SK-N-SH treated with all-trans-retinoic acid at 6 μM for 48 hours (cell line): ENCODE results near the gene SUGCT.
A peak's percentile ranks its signal among the peaks of the same experiment; 100 is the strongest.

Source experiments
- ATAC-seq: fragments of 200-7000 bp; cut with Tn5 transposase; 3 replicates; pipeline ENCODE4 v1.9.1; 2020; ENCODE audit warnings: mild to moderate bottlenecking, moderate library complexity
- BACH2 ChIP-seq: fragments of 250-450 bp; sonication (Bioruptor Pico); IDR thresholded peaks from 2 replicates; pipeline ENCODE4 v1.9.0; 2021; ENCODE audit warnings: mild to moderate bottlenecking, borderline replicate concordance
- CREB5 ChIP-seq: fragments of 250-450 bp; sonication (Bioruptor Pico); IDR thresholded peaks from 2 replicates; pipeline ENCODE4 v1.5.1; 2020; ENCODE audit warnings: low read depth, mild to moderate bottlenecking, moderate library complexity
- CSDC2 ChIP-seq: fragments of 250-450 bp; sonication (Bioruptor Pico); IDR thresholded peaks from 2 replicates; pipeline ENCODE4 v1.5.0; 2020; ENCODE audit warnings: mild to moderate bottlenecking, moderate library complexity
- CSRNP3 ChIP-seq: fragments of 250-450 bp; sonication (Bioruptor Pico); IDR thresholded peaks from 2 replicates; pipeline ENCODE4 v1.5.1; 2021; ENCODE audit warnings: mild to moderate bottlenecking, moderate library complexity
- ESRRG ChIP-seq: fragments of 250-450 bp; sonication (Bioruptor Pico); IDR thresholded peaks from 2 replicates; pipeline ENCODE4 v1.6.1; 2021; ENCODE audit warnings: mild to moderate bottlenecking
- ISL1 ChIP-seq: fragments of 250-450 bp; sonication (Bioruptor Pico); IDR thresholded peaks from 2 replicates; pipeline ENCODE4 v2.1.2; 2022; ENCODE audit warnings: mild to moderate bottlenecking, moderate library complexity
- OSR1 ChIP-seq: fragments of 250-450 bp; sonication (Bioruptor Pico); IDR thresholded peaks from 2 replicates; pipeline ENCODE4 v1.8.0; 2022; ENCODE audit warnings: moderate library complexity, mild to moderate bottlenecking, inconsistent platforms
- PATZ1 ChIP-seq: fragments of 250-450 bp; sonication (Bioruptor Pico); IDR thresholded peaks from 2 replicates; pipeline ENCODE4 v1.8.0; 2020; ENCODE audit warnings: mild to moderate bottlenecking, moderate library complexity, borderline replicate concordance
- POU6F1 ChIP-seq: fragments of 250-450 bp; sonication (Bioruptor Pico); IDR thresholded peaks from 2 replicates; pipeline ENCODE4 v1.8.0; 2021; ENCODE audit warnings: low read depth, mild to moderate bottlenecking, moderate library complexity, borderline replicate concordance
- PPARA ChIP-seq: fragments of 250-450 bp; sonication (Bioruptor Pico); IDR thresholded peaks from 2 replicates; pipeline ENCODE4 v1.5.0; 2020; ENCODE audit warnings: mild to moderate bottlenecking, borderline replicate concordance
- RARB ChIP-seq: fragments of 250-450 bp; sonication (Bioruptor Pico); IDR thresholded peaks from 2 replicates; pipeline ENCODE4 v1.8.0; 2021; ENCODE audit warnings: mild to moderate bottlenecking, moderate library complexity
- TCF4 ChIP-seq: fragments of 250-450 bp; sonication (Bioruptor Pico); IDR thresholded peaks from 2 replicates; pipeline ENCODE4 v1.8.0; 2021; ENCODE audit warnings: mild to moderate bottlenecking, moderate library complexity, borderline replicate concordance
- TOX ChIP-seq: fragments of 250-450 bp; sonication (Bioruptor Pico); IDR thresholded peaks from 2 replicates; pipeline ENCODE4 v1.8.0; 2021; ENCODE audit warnings: mild to moderate bottlenecking, moderate library complexity, borderline replicate concordance
- TSHZ2 ChIP-seq: fragments of 250-450 bp; sonication (Bioruptor Pico); IDR thresholded peaks from 2 replicates; pipeline ENCODE4 v1.5.0; 2020; ENCODE audit warnings: mild to moderate bottlenecking, moderate library complexity
- ZFP30 ChIP-seq: fragments of 450-650 bp; formaldehyde crosslinking; IDR thresholded peaks from 2 replicates; pipeline ENCODE4 v1.5.0; 2022; ENCODE audit warnings: mild to moderate bottlenecking, moderate library complexity
- ZNF70 ChIP-seq: fragments of 450-650 bp; formaldehyde crosslinking; IDR thresholded peaks from 2 replicates; pipeline ENCODE4 v1.5.0; 2020; ENCODE audit warnings: mild to moderate bottlenecking, moderate library complexity
- ZNF8 ChIP-seq: fragments of 450-650 bp; formaldehyde crosslinking; IDR thresholded peaks from 2 replicates; pipeline ENCODE4 v1.5.0; 2020; ENCODE audit warnings: mild to moderate bottlenecking, moderate library complexity

Gene SUGCT

GRCh38 chr7:40425696-40426095, 290.9 kb downstream of the SUGCT start:
- TF ChIP-seq BACH2 (CRISPR knock-in tag) (no peak), TCF4 (CRISPR knock-in tag) (no peak), OSR1 (CRISPR knock-in tag) (no peak), PATZ1 (CRISPR knock-in tag) (no peak), ZFP30 (CRISPR knock-in tag) (no peak), RARB (no peak), TOX (no peak), TSHZ2 (CRISPR knock-in tag) (no peak)
- TF ChIP-seq, all 23 proteins: peak for 0
- no peak for ATAC-seq

GRCh38 chr7:40428421-40428820, 293.6 kb downstream of the SUGCT start:
- no peak for ATAC-seq
- TF ChIP-seq ISL1 (CRISPR knock-in tag) (no peak), TOX (no peak), POU6F1 (CRISPR knock-in tag) (no peak), ZNF70 (no peak), CREB5 (CRISPR knock-in tag) (no peak), PATZ1 (CRISPR knock-in tag) (no peak), TCF4 (CRISPR knock-in tag) (no peak), CSRNP3 (CRISPR knock-in tag) (no peak), CSDC2 (no peak), ZNF8 (no peak), ESRRG (CRISPR knock-in tag) (no peak), PPARA (CRISPR knock-in tag) (no peak)

GRCh38 chr7:40429826-40430225, 295.0 kb downstream of the SUGCT start:
- TF ChIP-seq PPARA (CRISPR knock-in tag), result no peak
- no peak for TF ChIP-seq ZNF70
- no peak for TF ChIP-seq BACH2 (CRISPR knock-in tag)
- TF ChIP-seq CSRNP3 (CRISPR knock-in tag), result no peak
- TF ChIP-seq ESRRG (CRISPR knock-in tag), result no peak
- TF ChIP-seq ISL1 (CRISPR knock-in tag), result peak; percentile 60
- no peak for TF ChIP-seq POU6F1 (CRISPR knock-in tag)

More at GRCh38 chr7:40429826-40430225, 295.0 kb downstream of the SUGCT start:
- no peak for ATAC-seq
